ENCODE results near the gene C20orf202. TPM values are rescaled to one million over a fixed set of nuclear protein-coding genes. Genes with fewer than 3 reads are reported as not detected.

C20orf202 gene
- total RNA-seq, 1 donor from 2014 or later: not detected

GRCh38 chr20:1232286-1233111, 29.2 kb downstream of the C20orf202 start:
- Mint-ChIP-seq H3K27ac (ENCODE audit: unreplicated experiment) (no peak overlapping the region), H3K27me3 (ENCODE audit: low read depth, unreplicated experiment) (peaks cover 4% of the 10 kb centered on the region), H3K4me3 (ENCODE audit: unreplicated experiment) (no peak overlapping the region), H3K36me3 (ENCODE audit: low read depth, unreplicated experiment) (no peaks in the 10 kb centered on the region), H3K9me3 (ENCODE audit: unreplicated experiment) (no peaks in the 10 kb centered on the region), H3K4me1 (ENCODE audit: low read depth, unreplicated experiment) (no peaks in the 10 kb centered on the region)
- Histone ChIP-seq H3K9ac (ENCODE audit: low read length) (no peak overlapping the region), H3K4me1 (ENCODE audit: insufficient read depth, low read length) (no peaks in the 10 kb centered on the region), H3K4me2 (ENCODE audit: low read length) (no peak overlapping the region), H4K20me1 (ENCODE audit: insufficient read depth, low read length) (no peaks in the 10 kb centered on the region), H3K27me3 (ENCODE audit: insufficient read depth, low read length) (peaks cover 36% of the 10 kb centered on the region), H3K4me3 (ENCODE audit: insufficient read depth, low read depth, low read length) (no peak overlapping the region), H3K36me3 (ENCODE audit: insufficient read depth, low read length) (no peaks in the 10 kb centered on the region), H2AFZ (ENCODE audit: low read depth, low read length) (no peak overlapping the region), H3K27ac (ENCODE audit: low read depth, low read length) (no peak overlapping the region), H3K79me2 (ENCODE audit: insufficient read depth, low read length) (no peaks in the 10 kb centered on the region), H3K9me3 (ENCODE audit: insufficient read depth, low read depth, low read length) (no peaks in the 10 kb centered on the region)
- FAIRE-seq (no peak), DNase-seq (ENCODE audit: low read depth) (no peak)
- TF ChIP-seq EZH2 (IDR thresholded peaks at IDR 0.05; ENCODE audit: insufficient read depth, low read length) (no peak), CTCF (IDR thresholded peaks at IDR 0.05; ENCODE audit: insufficient read depth, low read depth, low read length) (no peak)

- Histone ChIP-seq H3K9me3 (ENCODE audit: insufficient read depth, low read depth, low read length) (no peaks in the 10 kb centered on the region), H3K9ac (ENCODE audit: low read length) (no peak overlapping the region), H3K79me2 (ENCODE audit: insufficient read depth, low read length) (no peaks in the 10 kb centered on the region), H3K27me3 (ENCODE audit: insufficient read depth, low read length) (peaks cover 3% of the 10 kb centered on the region), H3K4me2 (ENCODE audit: low read length) (no peak overlapping the region), H3K4me3 (ENCODE audit: insufficient read depth, low read depth, low read length) (no peak overlapping the region), H3K36me3 (ENCODE audit: insufficient read depth, low read length) (no peaks in the 10 kb centered on the region), H3K4me1 (ENCODE audit: insufficient read depth, low read length) (peaks cover 4% of the 10 kb centered on the region), H2AFZ (ENCODE audit: low read depth, low read length) (no peak overlapping the region), H3K27ac (ENCODE audit: low read depth, low read length) (no peak overlapping the region), H4K20me1 (ENCODE audit: insufficient read depth, low read length) (no peaks in the 10 kb centered on the region)
- no peak for TF ChIP-seq CTCF (IDR thresholded peaks at IDR 0.05; ENCODE audit: insufficient read depth, low read depth, low read length)
- TF ChIP-seq EZH2 (IDR thresholded peaks at IDR 0.05; ENCODE audit: insufficient read depth, low read length): no peak
- DNase-seq (ENCODE audit: low read depth) (no peak), FAIRE-seq (no peak)
- H3K4me3 Mint-ChIP-seq (ENCODE audit: unreplicated experiment): no peak overlapping the region
- H3K27me3 Mint-ChIP-seq (ENCODE audit: low read depth, unreplicated experiment): peaks cover 2% of the 10 kb centered on the region
- H3K4me1 Mint-ChIP-seq (ENCODE audit: low read depth, unreplicated experiment): peaks cover 8% of the 10 kb centered on the region
- no peaks in the 10 kb centered on the region for H3K36me3 Mint-ChIP-seq (ENCODE audit: low read depth, unreplicated experiment)
- no peak overlapping the region for H3K27ac Mint-ChIP-seq (ENCODE audit: unreplicated experiment)
- no peaks in the 10 kb centered on the region for H3K9me3 Mint-ChIP-seq (ENCODE audit: unreplicated experiment)
Observed at GRCh38 chr20:1240549-1240948, 37.3 kb downstream of the C20orf202 start.

- H2AFZ ChIP-seq (ENCODE audit: low read depth, low read length): no peak overlapping the region
- FAIRE-seq (no peak), DNase-seq (ENCODE audit: low read depth) (no peak)
- H3K4me3 ChIP-seq (ENCODE audit: insufficient read depth, low read depth, low read length): no peak overlapping the region
- peaks cover 4% of the 10 kb centered on the region for H3K4me1 ChIP-seq (ENCODE audit: insufficient read depth, low read length)
- no peak overlapping the region for H3K4me3 Mint-ChIP-seq (ENCODE audit: unreplicated experiment)
- H3K36me3 ChIP-seq (ENCODE audit: insufficient read depth, low read length): no peaks in the 10 kb centered on the region
- TF ChIP-seq CTCF (IDR thresholded peaks at IDR 0.05; ENCODE audit: insufficient read depth, low read depth, low read length): no peak
- no peak for TF ChIP-seq EZH2 (IDR thresholded peaks at IDR 0.05; ENCODE audit: insufficient read depth, low read length)
- peaks cover 3% of the 10 kb centered on the region for H3K27me3 ChIP-seq (ENCODE audit: insufficient read depth, low read length)
- no peak overlapping the region for H3K27ac ChIP-seq (ENCODE audit: low read depth, low read length)
- no peaks in the 10 kb centered on the region for H4K20me1 ChIP-seq (ENCODE audit: insufficient read depth, low read length)
- no peak overlapping the region for H3K9ac ChIP-seq (ENCODE audit: low read length)
- no peak overlapping the region for H3K27ac Mint-ChIP-seq (ENCODE audit: unreplicated experiment)
- no peaks in the 10 kb centered on the region for H3K9me3 ChIP-seq (ENCODE audit: insufficient read depth, low read depth, low read length)
- H3K4me1 Mint-ChIP-seq (ENCODE audit: low read depth, unreplicated experiment): peaks cover 8% of the 10 kb centered on the region
- H3K27me3 Mint-ChIP-seq (ENCODE audit: low read depth, unreplicated experiment): peaks cover 8% of the 10 kb centered on the region
- H3K4me2 ChIP-seq (ENCODE audit: low read length): no peak overlapping the region
- no peaks in the 10 kb centered on the region for H3K79me2 ChIP-seq (ENCODE audit: insufficient read depth, low read length)
- H3K9me3 Mint-ChIP-seq (ENCODE audit: unreplicated experiment): no peaks in the 10 kb centered on the region
- no peaks in the 10 kb centered on the region for H3K36me3 Mint-ChIP-seq (ENCODE audit: low read depth, unreplicated experiment)
Observed at GRCh38 chr20:1241456-1241855, 38.2 kb downstream of the C20orf202 start.

Measured in astrocyte (in vitro differentiated cells and primary cell).